HCT116 (cell line): ENCODE measurements around the gene RDH8.

Experiments used
- EZH2 ChIP-seq: fragments of 200-600 bp; sonication (generic); IDR thresholded peaks from 2 replicates; pipeline ENCODE4 v1.6.1; 2017; ENCODE audit warnings: antibody characterized with exemption, mixed run types
- POLR2A ChIP-seq: IDR thresholded peaks from 2 replicates; pipeline ENCODE4 v1.7.0; 2011; ENCODE audit warnings: borderline replicate concordance; ENCODE audit not compliant: insufficient read depth, insufficient read length; ENCODE audit errors: extremely low read depth
- SIN3A ChIP-seq: IDR thresholded peaks from 2 replicates; pipeline ENCODE4 v1.6.1; 2012; ENCODE audit warnings: low read depth
- TF ChIP-seq, protein P1 (sequence below), 3 experiments: fragments of 200-600 bp in 1 of 3; sonication (generic) in 1 of 3; IDR thresholded peaks in 2 of 3; conservative IDR thresholded peaks in 1 of 3; 2 replicates each; pipeline ENCODE4 v1.5.1; 2012 to 2017; ENCODE audit warnings: low read depth in 2 of 3, low read length in 2 of 3, antibody characterized with exemption in 1 of 3, borderline replicate concordance in 1 of 3, control low read depth in 1 of 3, mild to moderate bottlenecking in 1 of 3, mixed read lengths in 1 of 3, mixed run types in 1 of 3, moderate library complexity in 1 of 3; ENCODE audit not compliant: insufficient read depth in 1 of 3

DNA sequence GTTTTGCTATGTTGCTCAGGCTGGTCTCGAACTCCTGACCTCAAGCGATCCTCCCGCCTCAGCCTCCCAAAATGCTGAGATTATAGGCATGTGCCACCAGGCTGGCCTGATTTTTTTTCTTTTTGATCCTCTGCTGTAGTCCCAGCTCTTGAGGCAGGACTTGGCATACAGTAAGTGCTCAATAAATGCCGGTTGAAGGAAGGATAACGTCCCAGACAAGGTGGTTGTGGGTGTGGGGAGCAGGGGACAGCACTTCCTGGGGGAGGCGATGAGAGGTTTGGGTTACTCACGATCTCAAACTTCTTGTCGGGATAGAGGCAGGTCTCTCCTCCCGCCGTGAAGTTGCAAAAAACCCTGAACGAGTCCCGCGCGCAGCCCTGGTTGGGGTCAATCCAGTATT, 47.3 kb upstream of the RDH8 start:
- TF ChIP-seq, protein P1, sequence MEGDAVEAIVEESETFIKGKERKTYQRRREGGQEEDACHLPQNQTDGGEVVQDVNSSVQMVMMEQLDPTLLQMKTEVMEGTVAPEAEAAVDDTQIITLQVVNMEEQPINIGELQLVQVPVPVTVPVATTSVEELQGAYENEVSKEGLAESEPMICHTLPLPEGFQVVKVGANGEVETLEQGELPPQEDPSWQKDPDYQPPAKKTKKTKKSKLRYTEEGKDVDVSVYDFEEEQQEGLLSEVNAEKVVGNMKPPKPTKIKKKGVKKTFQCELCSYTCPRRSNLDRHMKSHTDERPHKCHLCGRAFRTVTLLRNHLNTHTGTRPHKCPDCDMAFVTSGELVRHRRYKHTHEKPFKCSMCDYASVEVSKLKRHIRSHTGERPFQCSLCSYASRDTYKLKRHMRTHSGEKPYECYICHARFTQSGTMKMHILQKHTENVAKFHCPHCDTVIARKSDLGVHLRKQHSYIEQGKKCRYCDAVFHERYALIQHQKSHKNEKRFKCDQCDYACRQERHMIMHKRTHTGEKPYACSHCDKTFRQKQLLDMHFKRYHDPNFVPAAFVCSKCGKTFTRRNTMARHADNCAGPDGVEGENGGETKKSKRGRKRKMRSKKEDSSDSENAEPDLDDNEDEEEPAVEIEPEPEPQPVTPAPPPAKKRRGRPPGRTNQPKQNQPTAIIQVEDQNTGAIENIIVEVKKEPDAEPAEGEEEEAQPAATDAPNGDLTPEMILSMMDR (IDR thresholded peaks at IDR 0.05 in 2 of 3, conservative IDR thresholded peaks at IDR 0.05 in 1 of 3; ENCODE audit: borderline replicate concordance in 1 of 3, insufficient read depth in 1 of 3, low read depth in 2 of 3, low read length in 2 of 3) = no peak
- TF ChIP-seq EZH2 = no peak
- no peak for TF ChIP-seq SIN3A
- TF ChIP-seq POLR2A = no peak
